Measurements from ENCODE around the gene FBLN1. TPM values are rescaled to one million over a fixed set of nuclear protein-coding genes. Genes with fewer than 3 reads are reported as not detected.
A peak's percentile ranks its signal among the peaks of the same experiment; 100 is the strongest.

FBLN1 gene
- polyA plus RNA-seq, 1 of the 3 experiments (the other 2 are of a cell fraction): 147 TPM

- Histone ChIP-seq H3K9me3 (no peaks in the 10 kb centered on the region), H3K9ac (no peak overlapping the region), H3K27me3 (ENCODE audit: insufficient read depth) (no peaks in the 10 kb centered on the region), H3K4me2 (peak overlapping the region; percentile 68; the same call in 1 of the 2 replicates), H4K20me1 (ENCODE audit: insufficient read depth) (no peaks in the 10 kb centered on the region), H3K4me3 (ENCODE audit: low read depth in 2 of 2, low read length in 1 of 2) (peak overlapping the region in 1 of 2 experiments; percentile 28; a peak in 1 of 4 replicates), H3F3A (replicated peaks; ENCODE audit: insufficient read depth) (peaks cover 9% of the 10 kb centered on the region), H3K9me2 (no peaks in the 10 kb centered on the region), H3K4me1 (ENCODE audit: control insufficient read depth in 1 of 2, insufficient read depth in 2 of 2, low read depth in 1 of 2, low read length in 1 of 2) (peaks cover 0 to 18% of the 10 kb centered on the region in 2 experiments; a peak in 1 of 4 replicates), H3K27ac (ENCODE audit: low read depth in 2 of 2, low read length in 1 of 2) (peak overlapping the region; percentile 43 to 59; a peak in 2 of 4 replicates), H3K79me2 (ENCODE audit: insufficient read depth) (no peaks in the 10 kb centered on the region), H2AFZ (ENCODE audit: low read depth) (no peak overlapping the region), H3K36me3 (replicated peaks in 1 of 2; ENCODE audit: control insufficient read depth in 1 of 2, insufficient read depth in 2 of 2, low read length in 1 of 2) (peaks cover 6 to 35% of the 10 kb centered on the region in 2 experiments)
- WGBS (ENCODE audit: low lambda C conversion rate): 58% methylated on average over 9 of the region's 16 CpGs
- DNase-seq: peak; percentile 59
- POLR2A ChIA-PET: interaction anchor here (1.1 to 1.8 kb wide), 2 partner anchors 114 to 287 kb away, joined by 3 to 6 read pairs; no protein-coding TSS in a partner anchor
- CTCF ChIA-PET: interaction anchor here (0.6 to 7.6 kb wide), 46 partner anchors 10 to 452 kb away, joined by 3 to 108 read pairs (median 4); partner anchors contain the start of gene FBLN1
- TF ChIP-seq RXRA (IDR thresholded peaks at IDR 0.05; ENCODE audit: borderline replicate concordance, low read depth): no peak
- no peak for TF ChIP-seq MAX (IDR thresholded peaks at IDR 0.05; ENCODE audit: low read depth)
- no peak for TF ChIP-seq ELF1 (IDR thresholded peaks at IDR 0.05)
- TF ChIP-seq TCF12 (IDR thresholded peaks at IDR 0.05): no peak
- TF ChIP-seq, protein P1, sequence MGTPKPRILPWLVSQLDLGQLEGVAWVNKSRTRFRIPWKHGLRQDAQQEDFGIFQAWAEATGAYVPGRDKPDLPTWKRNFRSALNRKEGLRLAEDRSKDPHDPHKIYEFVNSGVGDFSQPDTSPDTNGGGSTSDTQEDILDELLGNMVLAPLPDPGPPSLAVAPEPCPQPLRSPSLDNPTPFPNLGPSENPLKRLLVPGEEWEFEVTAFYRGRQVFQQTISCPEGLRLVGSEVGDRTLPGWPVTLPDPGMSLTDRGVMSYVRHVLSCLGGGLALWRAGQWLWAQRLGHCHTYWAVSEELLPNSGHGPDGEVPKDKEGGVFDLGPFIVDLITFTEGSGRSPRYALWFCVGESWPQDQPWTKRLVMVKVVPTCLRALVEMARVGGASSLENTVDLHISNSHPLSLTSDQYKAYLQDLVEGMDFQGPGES (IDR thresholded peaks at IDR 0.05; ENCODE audit: low read depth, low read length): no peak
- no peak for TF ChIP-seq GABPA (IDR thresholded peaks at IDR 0.05; ENCODE audit: low read depth)
- no peak for TF ChIP-seq MXI1 (IDR thresholded peaks at IDR 0.05; ENCODE audit: low read depth, low read length)
- TF ChIP-seq YY1 (IDR thresholded peaks at IDR 0.05; ENCODE audit: low read depth): no peak
- TF ChIP-seq FOXM1 (IDR thresholded peaks at IDR 0.05; ENCODE audit: low read depth): no peak
- TF ChIP-seq, protein P2, sequence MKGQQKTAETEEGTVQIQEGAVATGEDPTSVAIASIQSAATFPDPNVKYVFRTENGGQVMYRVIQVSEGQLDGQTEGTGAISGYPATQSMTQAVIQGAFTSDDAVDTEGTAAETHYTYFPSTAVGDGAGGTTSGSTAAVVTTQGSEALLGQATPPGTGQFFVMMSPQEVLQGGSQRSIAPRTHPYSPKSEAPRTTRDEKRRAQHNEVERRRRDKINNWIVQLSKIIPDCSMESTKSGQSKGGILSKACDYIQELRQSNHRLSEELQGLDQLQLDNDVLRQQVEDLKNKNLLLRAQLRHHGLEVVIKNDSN (IDR thresholded peaks at IDR 0.05; ENCODE audit: borderline replicate concordance, low read depth): no peak
- TF ChIP-seq EP300 (IDR thresholded peaks at IDR 0.05; ENCODE audit: borderline replicate concordance in 1 of 2, low read depth in 1 of 2, low read length in 1 of 2): no peak
- TF ChIP-seq POLR2AphosphoS5 (IDR thresholded peaks at IDR 0.05; ENCODE audit: low read depth, low read length): no peak
These were observed 51.3 kb downstream of the FBLN1 start for GRCh38 chr22:45554040-45554406.

DNA sequence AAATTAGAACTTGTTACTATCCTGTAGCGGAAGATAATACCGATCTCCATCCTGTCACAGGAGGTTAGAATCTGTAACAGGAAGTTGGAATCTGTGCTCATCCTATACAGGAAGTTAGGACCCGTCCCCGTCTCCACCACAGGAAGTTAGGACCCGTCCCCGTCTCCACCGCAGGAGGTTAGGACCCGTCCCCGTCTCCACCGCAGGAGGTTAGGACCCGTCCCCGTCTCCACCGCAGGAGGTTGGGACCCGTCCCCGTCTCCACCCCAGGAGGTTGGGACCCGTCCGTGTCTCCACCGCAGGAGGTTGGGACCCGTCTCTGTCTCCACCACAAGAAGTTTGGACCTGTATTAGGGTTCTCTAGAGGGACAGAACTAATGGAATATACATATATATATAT is 52.2 kb downstream of the FBLN1 start:
- Histone ChIP-seq H4K20me1 (ENCODE audit: insufficient read depth) (no peaks in the 10 kb centered on the region), H3K36me3 (replicated peaks in 1 of 2; ENCODE audit: control insufficient read depth in 1 of 2, insufficient read depth in 2 of 2, low read length in 1 of 2) (peaks cover 13 to 32% of the 10 kb centered on the region in 2 experiments), H3K4me1 (ENCODE audit: control insufficient read depth in 1 of 2, insufficient read depth in 2 of 2, low read depth in 1 of 2, low read length in 1 of 2) (peaks cover 0 to 18% of the 10 kb centered on the region in 2 experiments; a peak in 1 of 4 replicates), H3K9ac (no peak overlapping the region), H3K79me2 (ENCODE audit: insufficient read depth) (no peaks in the 10 kb centered on the region), H3K9me3 (no peaks in the 10 kb centered on the region), H2AFZ (ENCODE audit: low read depth) (no peak overlapping the region), H3F3A (replicated peaks; ENCODE audit: insufficient read depth) (peaks cover 9% of the 10 kb centered on the region), H3K4me3 (ENCODE audit: low read depth in 2 of 2, low read length in 1 of 2) (no peak overlapping the region), H3K27me3 (ENCODE audit: insufficient read depth) (no peaks in the 10 kb centered on the region), H3K27ac (ENCODE audit: low read depth in 2 of 2, low read length in 1 of 2) (no peak overlapping the region; a peak in 1 of 4 replicates), H3K9me2 (no peaks in the 10 kb centered on the region), H3K4me2 (no peak overlapping the region)
- ChIA-PET POLR2A (no interaction called here), CTCF (interaction anchor here (0.8 to 7.6 kb wide), 13 partner anchors 9 to 287 kb away, joined by 3 to 108 read pairs (median 14); no protein-coding TSS in a partner anchor)
- 96% methylated on average over 18 of the region's 19 CpGs for WGBS (ENCODE audit: low lambda C conversion rate)
- DNase-seq: no peak
- TF ChIP-seq YY1 (IDR thresholded peaks at IDR 0.05; ENCODE audit: low read depth) (no peak), USF2 (IDR thresholded peaks at IDR 0.05; ENCODE audit: borderline replicate concordance, low read depth, low read length) (no peak), SMC3 (IDR thresholded peaks at IDR 0.05; ENCODE audit: low read depth, low read length) (no peak), TCF12 (IDR thresholded peaks at IDR 0.05) (no peak), FOXJ3 (CRISPR knock-in tag; IDR thresholded peaks at IDR 0.05) (no peak), CTCF (IDR thresholded peaks at IDR 0.05) (no peak), RCOR1 (IDR thresholded peaks at IDR 0.05; ENCODE audit: low read length) (no peak), EZH2phosphoT487 (IDR thresholded peaks at IDR 0.05; ENCODE audit: borderline replicate concordance, low read depth) (no peak), MXI1 (IDR thresholded peaks at IDR 0.05; ENCODE audit: low read depth, low read length) (no peak), RAD21 (IDR thresholded peaks at IDR 0.05; ENCODE audit: low read length) (no peak), MEF2A (IDR thresholded peaks at IDR 0.05; ENCODE audit: borderline replicate concordance, low read depth) (no peak), TAF1 (IDR thresholded peaks at IDR 0.05; ENCODE audit: borderline replicate concordance, low read depth, low read length) (no peak), RXRA (IDR thresholded peaks at IDR 0.05; ENCODE audit: borderline replicate concordance, low read depth) (no peak), MAX (IDR thresholded peaks at IDR 0.05; ENCODE audit: low read depth) (no peak)
